Mesenchymal stem cell (in vitro differentiated cells and primary cell): ENCODE measurements around the gene NAPA.

Experiments
- DNase-seq: peaks from one replicate; pipeline ENCODE4 v3.0.0-alpha.2; 2013
- H2AFZ ChIP-seq: one replicate; pipeline ENCODE4 v1.6.1; 2013; ENCODE audit warnings: low read depth, mild to moderate bottlenecking, control low read depth, inconsistent platforms, low read length, moderate library complexity
- H2AK5ac ChIP-seq: 2 replicates; pipeline ENCODE4 v1.6.1; 2013; ENCODE audit warnings: low read length, moderate library complexity, mild to moderate bottlenecking, inconsistent platforms; ENCODE audit not compliant: severe bottlenecking
- H2BK120ac ChIP-seq: one replicate; pipeline ENCODE4 v1.6.1; 2013; ENCODE audit warnings: low read depth, mild to moderate bottlenecking, inconsistent platforms, low read length, moderate library complexity
- H2BK12ac ChIP-seq, 2 experiments: one replicate each; pipeline ENCODE4 v1.6.1; 2013; ENCODE audit warnings: inconsistent platforms in 2 of 2, low read length in 2 of 2, mild to moderate bottlenecking in 2 of 2, moderate library complexity in 2 of 2, control low read depth in 1 of 2
- H2BK15ac ChIP-seq: one replicate; pipeline ENCODE4 v1.6.1; 2013; ENCODE audit warnings: mild to moderate bottlenecking, low read depth, inconsistent platforms; ENCODE audit not compliant: poor library complexity, severe bottlenecking
- H2BK5ac ChIP-seq: 2 replicates; pipeline ENCODE4 v1.6.1; 2013; ENCODE audit warnings: low read depth, mild to moderate bottlenecking, low read length, control low read depth, inconsistent platforms; ENCODE audit not compliant: poor library complexity, severe bottlenecking
- H3K14ac ChIP-seq, 2 experiments: one replicate each; pipeline ENCODE4 v1.6.1; 2013; ENCODE audit warnings: inconsistent platforms in 2 of 2, low read length in 2 of 2, control low read depth in 1 of 2, mild to moderate bottlenecking in 1 of 2, moderate library complexity in 1 of 2
- H3K18ac ChIP-seq, 2 experiments: one replicate each; pipeline ENCODE4 v1.6.1; 2013; ENCODE audit warnings: inconsistent platforms in 2 of 2, low read length in 2 of 2, control low read depth in 1 of 2, low read depth in 1 of 2, mild to moderate bottlenecking in 1 of 2
- H3K23ac ChIP-seq, 2 experiments: one replicate each; pipeline ENCODE4 v1.6.1; 2013; ENCODE audit warnings: inconsistent platforms in 2 of 2, low read length in 2 of 2, mild to moderate bottlenecking in 2 of 2, moderate library complexity in 2 of 2, control low read depth in 1 of 2
- H3K27ac ChIP-seq: 2 replicates; pipeline ENCODE4 v1.5.1; 2013; ENCODE audit warnings: mild to moderate bottlenecking, moderate library complexity, low read length, control low read depth, inconsistent platforms; ENCODE audit not compliant: poor library complexity, severe bottlenecking
- H3K27me3 ChIP-seq, 2 experiments: 2 replicates each; pipeline versions ENCODE4 v1.6.1 to v1.7.0; 2013; ENCODE audit warnings: low read length in 2 of 2, mild to moderate bottlenecking in 2 of 2, moderate library complexity in 2 of 2, control low read depth in 1 of 2, inconsistent platforms in 1 of 2; ENCODE audit not compliant: control insufficient read depth in 1 of 2, insufficient read depth in 1 of 2
- H3K36me3 ChIP-seq, 2 experiments: 2 replicates each; pipeline versions ENCODE4 v1.6.1 to v1.7.0; 2013; ENCODE audit warnings: low read length in 2 of 2, control low read depth in 1 of 2, inconsistent platforms in 1 of 2, low read depth in 1 of 2, mild to moderate bottlenecking in 1 of 2; ENCODE audit not compliant: insufficient read depth in 2 of 2, control insufficient read depth in 1 of 2
- H3K4ac ChIP-seq, 2 experiments: one replicate each; pipeline ENCODE4 v1.6.1; 2013; ENCODE audit warnings: inconsistent platforms in 2 of 2, low read length in 2 of 2, mild to moderate bottlenecking in 2 of 2, moderate library complexity in 2 of 2, control low read depth in 1 of 2, low read depth in 1 of 2
- H3K4me1 ChIP-seq: 2 replicates; pipeline ENCODE4 v1.6.1; 2013; ENCODE audit warnings: low read depth, low read length, control low read depth; ENCODE audit not compliant: control insufficient read depth, insufficient read depth
- H3K4me2 ChIP-seq: 2 replicates; pipeline ENCODE4 v1.6.1; 2013; ENCODE audit warnings: low read length, mild to moderate bottlenecking, inconsistent platforms; ENCODE audit not compliant: poor library complexity, severe bottlenecking
- H3K4me3 ChIP-seq, 2 experiments: 2 replicates each; pipeline versions ENCODE4 v1.5.1 to v1.7.0; 2013; ENCODE audit warnings: low read length in 2 of 2, mild to moderate bottlenecking in 2 of 2, control low read depth in 1 of 2, low read depth in 1 of 2; ENCODE audit not compliant: insufficient read depth in 1 of 2
- H3K79me1 ChIP-seq: replicated peaks from 2 replicates; pipeline ENCODE4 v1.6.1; 2013; ENCODE audit warnings: mild to moderate bottlenecking, control low read depth, low read length, inconsistent platforms; ENCODE audit not compliant: poor library complexity, severe bottlenecking
- H3K9ac ChIP-seq: 2 replicates; pipeline ENCODE4 v1.7.0; 2013; ENCODE audit warnings: mild to moderate bottlenecking, low read length, moderate library complexity
- H3K9me3 ChIP-seq: 2 replicates; pipeline ENCODE4 v1.7.0; 2013; ENCODE audit warnings: mild to moderate bottlenecking, low read length; ENCODE audit not compliant: control insufficient read depth
- H4K8ac ChIP-seq: one replicate; pipeline ENCODE4 v1.6.1; 2013; ENCODE audit warnings: inconsistent platforms, mild to moderate bottlenecking, low read length, moderate library complexity
- H4K91ac ChIP-seq: one replicate; pipeline ENCODE4 v1.6.1; 2013; ENCODE audit warnings: mild to moderate bottlenecking, low read length, inconsistent platforms
- WGBS: methylation state at CpG from one replicate; pipeline ENCODE4 v1.1.7; 2013; ENCODE audit warnings: mixed read lengths; 5-methylcytosine and 5-hydroxymethylcytosine counted together

NAPA gene

DNA sequence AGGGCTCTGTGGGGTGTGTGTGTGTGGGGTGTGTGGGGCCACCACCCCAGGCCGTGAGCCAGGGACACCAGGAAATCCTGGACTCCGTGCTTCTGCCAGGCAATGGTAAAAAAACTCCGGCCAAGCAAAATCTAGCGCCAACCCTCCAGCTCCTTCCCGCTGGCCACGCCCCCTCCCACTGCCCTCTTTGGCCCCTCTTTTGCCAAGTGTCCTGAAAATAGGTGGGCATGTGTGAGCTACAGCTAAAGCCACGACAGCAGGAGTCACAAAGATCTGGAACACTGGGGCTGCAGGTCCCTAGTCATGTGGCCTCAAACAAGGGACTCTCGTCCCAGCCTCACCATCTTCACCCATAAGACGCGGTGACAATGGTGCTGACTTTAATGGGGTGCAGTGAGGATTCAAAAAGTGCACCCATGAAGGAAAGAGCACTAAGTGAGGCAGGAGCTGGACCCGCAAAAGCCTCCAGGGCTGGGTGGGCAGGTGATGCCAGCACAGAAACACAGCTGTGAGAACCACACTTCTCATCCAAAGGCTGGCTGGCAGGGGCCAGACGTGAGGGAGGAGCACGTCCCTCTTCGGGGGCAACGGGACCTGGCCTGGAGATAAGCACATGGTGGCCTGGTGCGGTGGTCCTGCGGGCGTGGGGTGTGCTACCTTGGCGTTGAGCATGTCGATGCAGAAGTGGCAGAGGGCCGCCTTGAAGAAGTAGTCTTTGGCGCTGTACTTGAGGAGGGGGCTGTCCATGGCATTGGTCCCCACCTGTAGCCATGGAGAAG, 23.3 kb downstream of the NAPA start:
- Histone ChIP-seq H3K27me3 (no peaks in the 10 kb centered on the region), H3K9me3 (no peaks in the 10 kb centered on the region), H2BK15ac (no peak overlapping the region), H3K4ac (no peak overlapping the region), H3K79me1 (peaks cover 20% of the 10 kb centered on the region), H2BK12ac (no peak overlapping the region), H3K9ac (no peak overlapping the region), H2AFZ (no peak overlapping the region), H3K36me3 (peaks cover 77 to 93% of the 10 kb centered on the region in 2 experiments), H3K27ac (no peak overlapping the region), H3K14ac (no peak overlapping the region), H3K18ac (no peak overlapping the region), H3K4me2 (no peak overlapping the region), H4K91ac (no peak overlapping the region), H3K4me1 (peaks cover 5% of the 10 kb centered on the region), H2BK5ac (no peak overlapping the region), H3K23ac (no peak overlapping the region), H2AK5ac (no peak overlapping the region), H3K4me3 (no peak overlapping the region), H4K8ac (no peak overlapping the region), H2BK120ac (no peak overlapping the region)
- WGBS, result 92% methylated on average over 21 of the region's 22 CpGs
- DNase-seq, result no peak

DNA sequence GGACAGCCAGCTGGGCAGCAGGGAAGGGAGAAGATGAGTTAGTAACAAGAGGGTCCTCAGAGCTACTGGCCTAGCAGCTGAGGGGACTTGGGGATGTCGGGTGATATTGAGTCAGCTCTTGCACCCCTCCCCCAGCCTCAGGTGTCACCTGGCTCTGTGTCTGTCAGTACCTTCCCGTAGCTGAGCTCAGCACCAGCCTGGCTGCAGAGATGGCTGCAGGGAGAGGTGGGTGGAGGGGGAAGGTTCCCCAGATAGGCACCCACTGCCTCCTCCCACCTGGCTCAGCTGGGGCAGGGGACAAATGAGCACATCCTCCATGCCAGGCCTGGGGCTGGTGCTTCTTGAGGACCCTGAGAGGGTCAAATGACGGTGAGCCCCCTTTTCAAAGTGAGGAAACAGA, 24.0 kb downstream of the NAPA start:
- no peak overlapping the region for H3K14ac ChIP-seq
- H3K4me3 ChIP-seq, result no peak overlapping the region
- H3K36me3 ChIP-seq, result peaks cover 70 to 90% of the 10 kb centered on the region in 2 experiments
- H3K4me1 ChIP-seq, result peaks cover 5% of the 10 kb centered on the region
- no peak overlapping the region for H4K91ac ChIP-seq
- peaks cover 16% of the 10 kb centered on the region for H3K79me1 ChIP-seq
- 90% methylated on average over 3 of the region's 3 CpGs for WGBS
- H2BK12ac ChIP-seq, result no peak overlapping the region
- no peak overlapping the region for H3K27ac ChIP-seq
- H2AFZ ChIP-seq, result no peak overlapping the region
- H3K4me2 ChIP-seq, result no peak overlapping the region
- no peak for DNase-seq
- H3K27me3 ChIP-seq, result no peaks in the 10 kb centered on the region
- H3K4ac ChIP-seq, result no peak overlapping the region
- H3K9me3 ChIP-seq, result no peaks in the 10 kb centered on the region
- no peak overlapping the region for H4K8ac ChIP-seq
- no peak overlapping the region for H2AK5ac ChIP-seq
- H2BK15ac ChIP-seq, result no peak overlapping the region
- H3K18ac ChIP-seq, result no peak overlapping the region
- no peak overlapping the region for H2BK5ac ChIP-seq
- H2BK120ac ChIP-seq, result no peak overlapping the region
- no peak overlapping the region for H3K9ac ChIP-seq
- H3K23ac ChIP-seq, result no peak overlapping the region

DNA sequence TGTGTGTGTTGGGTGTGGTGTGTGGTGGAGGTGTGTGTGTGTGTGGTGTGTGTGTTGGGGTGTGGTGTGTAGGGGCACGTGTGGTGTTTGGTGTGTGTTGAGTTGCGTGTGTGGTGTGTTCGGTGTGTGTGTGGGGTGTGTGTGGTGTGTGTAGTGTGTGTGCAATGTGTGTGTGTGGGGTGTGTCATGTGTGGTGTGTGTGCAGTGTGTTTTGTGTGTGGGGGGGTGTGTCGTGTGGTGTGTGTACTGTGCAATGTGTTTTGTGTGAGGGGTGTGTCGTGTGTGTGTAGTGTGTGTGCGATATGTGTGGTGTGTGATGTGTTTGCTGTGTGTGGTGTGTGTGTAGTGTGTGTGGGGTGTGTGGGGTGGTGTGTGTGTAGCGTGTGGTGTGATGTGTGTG, 24.8 kb downstream of the NAPA start:
- H3K4me2 ChIP-seq, result no peak overlapping the region
- 91% methylated on average over 6 of the region's 7 CpGs for WGBS
- DNase-seq, result no peak

GRCh38 chr19:47489072-47489914, 25.6 kb downstream of the NAPA start:
- Histone ChIP-seq H4K8ac (no peak overlapping the region), H2AK5ac (no peak overlapping the region), H3K18ac (no peak overlapping the region), H3K4me1 (peaks cover 8% of the 10 kb centered on the region), H3K27ac (no peak overlapping the region), H2BK5ac (no peak overlapping the region), H3K79me1 (peaks cover 8% of the 10 kb centered on the region), H2BK15ac (no peak overlapping the region), H3K9me3 (no peaks in the 10 kb centered on the region), H3K14ac (no peak overlapping the region), H3K4ac (no peak overlapping the region), H3K27me3 (no peaks in the 10 kb centered on the region), H2BK120ac (no peak overlapping the region), H2BK12ac (no peak overlapping the region), H3K9ac (no peak overlapping the region), H3K23ac (no peak overlapping the region), H4K91ac (no peak overlapping the region), H2AFZ (no peak overlapping the region), H3K36me3 (peaks cover 67 to 84% of the 10 kb centered on the region in 2 experiments), H3K4me3 (no peak overlapping the region), H3K4me2 (no peak overlapping the region)
- 95% methylated on average over 13 of the region's 17 CpGs for WGBS
- DNase-seq, result no peak

More for the DNA sequence above, 24.8 kb downstream of the NAPA start:
- H2BK12ac ChIP-seq, result no peak overlapping the region
- no peak overlapping the region for H2BK15ac ChIP-seq
- H2BK120ac ChIP-seq, result no peak overlapping the region
- H3K4me1 ChIP-seq, result peaks cover 5% of the 10 kb centered on the region
- H3K27ac ChIP-seq, result no peak overlapping the region
- peak overlapping the region; percentile 31 for H4K8ac ChIP-seq
- no peak overlapping the region for H2AFZ ChIP-seq
- no peak overlapping the region for H3K23ac ChIP-seq
- no peaks in the 10 kb centered on the region for H3K27me3 ChIP-seq
- H2BK5ac ChIP-seq, result no peak overlapping the region
- peaks cover 11% of the 10 kb centered on the region for H3K79me1 ChIP-seq
- no peak overlapping the region for H3K9ac ChIP-seq
- no peak overlapping the region for H3K18ac ChIP-seq
- no peak overlapping the region for H2AK5ac ChIP-seq
- H3K4ac ChIP-seq, result no peak overlapping the region
- peak overlapping the region; percentile 77 for H4K91ac ChIP-seq
- H3K4me3 ChIP-seq, result peak overlapping the region in 1 of 2 experiments; percentile 29
- H3K36me3 ChIP-seq, result peaks cover 70 to 89% of the 10 kb centered on the region in 2 experiments
- H3K14ac ChIP-seq, result no peak overlapping the region
- no peaks in the 10 kb centered on the region for H3K9me3 ChIP-seq
